Measurements from ENCODE around the gene HERPUD1. TPM values are rescaled to one million over a fixed set of nuclear protein-coding genes. Genes with fewer than 3 reads are reported as not detected.
"Not testable (repeated sequence)": the region's sequence is repeated elsewhere in the genome, so short reads cannot be mapped to it uniquely, and the experiment has no call there.

Gene HERPUD1
- total RNA-seq: 171 TPM

- peak; percentile 99 for DNase-seq (ENCODE audit: low spot score)
Measured at GRCh38 chr16:56931892-56932720, at the start of gene HERPUD1. HERPUD1 (plus strand) TSS chr16:56932142; CDS start chr16:56932245, 103 bp downstream.

- DNase-seq (ENCODE audit: low spot score): no peak
Measured at GRCh38 chr16:56883586-56883985, 48.4 kb upstream of the HERPUD1 start.

GRCh38 chr16:56884026-56884582, 47.8 kb upstream of the HERPUD1 start:
- no peak for DNase-seq (ENCODE audit: low spot score)

GRCh38 chr16:56884929-56885328, 47.0 kb upstream of the HERPUD1 start:
- not testable (repeated sequence) for DNase-seq (ENCODE audit: low spot score)

GRCh38 chr16:56885446-56886162, 46.3 kb upstream of the HERPUD1 start:
- DNase-seq (ENCODE audit: low spot score): no peak

GRCh38 chr16:56886296-56886695, 45.6 kb upstream of the HERPUD1 start:
- no peak for DNase-seq (ENCODE audit: low spot score)

- no peak for DNase-seq (ENCODE audit: low spot score)
Measured at GRCh38 chr16:56886826-56887225, 45.1 kb upstream of the HERPUD1 start.

GRCh38 chr16:56888806-56889205, 43.1 kb upstream of the HERPUD1 start:
- no peak for DNase-seq (ENCODE audit: low spot score)

GRCh38 chr16:56889206-56889605, 42.7 kb upstream of the HERPUD1 start:
- DNase-seq (ENCODE audit: low spot score): no peak

GRCh38 chr16:56891685-56892084, 40.3 kb upstream of the HERPUD1 start:
- DNase-seq (ENCODE audit: low spot score): no peak

- DNase-seq (ENCODE audit: low spot score): no peak
Measured at GRCh38 chr16:56892705-56893104, 39.2 kb upstream of the HERPUD1 start.

GRCh38 chr16:56894331-56894917, 37.5 kb upstream of the HERPUD1 start:
- DNase-seq (ENCODE audit: low spot score): no peak

GRCh38 chr16:56895813-56896212, 36.1 kb upstream of the HERPUD1 start:
- DNase-seq (ENCODE audit: low spot score): no peak

GRCh38 chr16:56896244-56896643, 35.7 kb upstream of the HERPUD1 start:
- no peak for DNase-seq (ENCODE audit: low spot score)

GRCh38 chr16:56897026-56897799, 34.7 kb upstream of the HERPUD1 start:
- no peak for DNase-seq (ENCODE audit: low spot score)

- DNase-seq (ENCODE audit: low spot score): no peak
Measured at GRCh38 chr16:56898847-56899246, 33.1 kb upstream of the HERPUD1 start.

GRCh38 chr16:56903866-56904265, 28.1 kb upstream of the HERPUD1 start:
- DNase-seq (ENCODE audit: low spot score): no peak

- no peak for DNase-seq (ENCODE audit: low spot score)
Measured at GRCh38 chr16:56907401-56907800, 24.5 kb upstream of the HERPUD1 start.

- DNase-seq (ENCODE audit: low spot score): no peak
Measured at GRCh38 chr16:56909527-56909979, 22.4 kb upstream of the HERPUD1 start.

GRCh38 chr16:56910112-56910511, 21.8 kb upstream of the HERPUD1 start:
- DNase-seq (ENCODE audit: low spot score): no peak
